Neural progenitor cell (in vitro differentiated cells): ENCODE results near the gene ANKRD28.

Source experiments
- EZH2 ChIP-seq: fragments of 200-600 bp; sonication (generic); IDR thresholded peaks from 2 replicates; pipeline ENCODE4 v1.6.1; 2017; ENCODE audit warnings: antibody characterized with exemption, mild to moderate bottlenecking, moderate library complexity
- EZH2phosphoT487 ChIP-seq: fragments of 200-600 bp; sonication (generic); IDR thresholded peaks from 2 replicates; pipeline ENCODE4 v1.6.1; 2017; ENCODE audit warnings: antibody characterized with exemption
- TF ChIP-seq, protein P1 (sequence below): fragments of 200-600 bp; sonication (generic); IDR thresholded peaks from 2 replicates; pipeline ENCODE4 v1.5.1; 2017; ENCODE audit warnings: antibody characterized with exemption, mild to moderate bottlenecking

GRCh38 chr3:15755780-15756179 lies 42.0 kb downstream of the ANKRD28 start:
- TF ChIP-seq, protein P1, sequence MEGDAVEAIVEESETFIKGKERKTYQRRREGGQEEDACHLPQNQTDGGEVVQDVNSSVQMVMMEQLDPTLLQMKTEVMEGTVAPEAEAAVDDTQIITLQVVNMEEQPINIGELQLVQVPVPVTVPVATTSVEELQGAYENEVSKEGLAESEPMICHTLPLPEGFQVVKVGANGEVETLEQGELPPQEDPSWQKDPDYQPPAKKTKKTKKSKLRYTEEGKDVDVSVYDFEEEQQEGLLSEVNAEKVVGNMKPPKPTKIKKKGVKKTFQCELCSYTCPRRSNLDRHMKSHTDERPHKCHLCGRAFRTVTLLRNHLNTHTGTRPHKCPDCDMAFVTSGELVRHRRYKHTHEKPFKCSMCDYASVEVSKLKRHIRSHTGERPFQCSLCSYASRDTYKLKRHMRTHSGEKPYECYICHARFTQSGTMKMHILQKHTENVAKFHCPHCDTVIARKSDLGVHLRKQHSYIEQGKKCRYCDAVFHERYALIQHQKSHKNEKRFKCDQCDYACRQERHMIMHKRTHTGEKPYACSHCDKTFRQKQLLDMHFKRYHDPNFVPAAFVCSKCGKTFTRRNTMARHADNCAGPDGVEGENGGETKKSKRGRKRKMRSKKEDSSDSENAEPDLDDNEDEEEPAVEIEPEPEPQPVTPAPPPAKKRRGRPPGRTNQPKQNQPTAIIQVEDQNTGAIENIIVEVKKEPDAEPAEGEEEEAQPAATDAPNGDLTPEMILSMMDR = no peak
- TF ChIP-seq EZH2phosphoT487 (no peak), EZH2 (no peak)
